KMS-11 (cell line): ENCODE data around the gene CTU2.
A peak's percentile ranks its signal among the peaks of the same experiment; 100 is the strongest.

Experiments
- H2AFZ ChIP-seq: fragments of 200-600 bp; sonication (generic); 2 replicates; pipeline ENCODE4 v1.6.1; 2016; ENCODE audit warnings: antibody characterized with exemption, mixed run types, low read depth
- H3K27ac ChIP-seq: fragments of 200-600 bp; sonication (generic); 2 replicates; pipeline ENCODE4 v1.6.1; 2016; ENCODE audit warnings: mild to moderate bottlenecking, mixed run types
- H3K27me3 ChIP-seq: fragments of 200-600 bp; sonication (generic); 2 replicates; pipeline ENCODE4 v1.6.1; 2017; ENCODE audit warnings: mild to moderate bottlenecking, low read depth, mixed run types, moderate library complexity; ENCODE audit not compliant: insufficient read depth
- H3K36me3 ChIP-seq: fragments of 200-600 bp; sonication (generic); 2 replicates; pipeline ENCODE4 v1.6.1; 2017; ENCODE audit warnings: mild to moderate bottlenecking, mixed run types; ENCODE audit not compliant: insufficient read depth
- H3K4me1 ChIP-seq: fragments of 200-600 bp; sonication (generic); 2 replicates; pipeline ENCODE4 v1.6.1; 2016; ENCODE audit warnings: mild to moderate bottlenecking, low read depth, mixed run types; ENCODE audit not compliant: poor library complexity, severe bottlenecking
- H3K4me2 ChIP-seq: fragments of 200-600 bp; sonication (generic); 2 replicates; pipeline ENCODE4 v1.7.0; 2016; ENCODE audit warnings: mild to moderate bottlenecking, mixed run types
- H3K4me3 ChIP-seq: fragments of 200-600 bp; sonication (generic); IDR thresholded peaks from 2 replicates; pipeline ENCODE4 v1.6.1; 2017; ENCODE audit warnings: low read depth, low read length, mixed read lengths; ENCODE audit not compliant: insufficient read depth
- H3K79me2 ChIP-seq: fragments of 200-600 bp; sonication (generic); 2 replicates; pipeline ENCODE4 v1.6.1; 2016; ENCODE audit warnings: low read depth, mixed run types; ENCODE audit not compliant: insufficient read depth
- H3K9ac ChIP-seq: fragments of 200-600 bp; sonication (generic); 2 replicates; pipeline ENCODE4 v1.6.1; 2016; ENCODE audit warnings: mild to moderate bottlenecking, mixed run types
- H4K20me1 ChIP-seq: fragments of 200-600 bp; sonication (generic); 2 replicates; pipeline ENCODE4 v1.6.1; 2016; ENCODE audit warnings: mild to moderate bottlenecking, mixed run types; ENCODE audit not compliant: insufficient read depth
- TF ChIP-seq, protein P1 (sequence below): fragments of 200-600 bp; sonication (generic); conservative IDR thresholded peaks from 2 replicates; pipeline ENCODE4 v1.6.1; 2017; ENCODE audit warnings: low read depth, mild to moderate bottlenecking, antibody characterized with exemption, low read length, moderate library complexity, mixed read lengths

The CTU2 gene

DNA sequence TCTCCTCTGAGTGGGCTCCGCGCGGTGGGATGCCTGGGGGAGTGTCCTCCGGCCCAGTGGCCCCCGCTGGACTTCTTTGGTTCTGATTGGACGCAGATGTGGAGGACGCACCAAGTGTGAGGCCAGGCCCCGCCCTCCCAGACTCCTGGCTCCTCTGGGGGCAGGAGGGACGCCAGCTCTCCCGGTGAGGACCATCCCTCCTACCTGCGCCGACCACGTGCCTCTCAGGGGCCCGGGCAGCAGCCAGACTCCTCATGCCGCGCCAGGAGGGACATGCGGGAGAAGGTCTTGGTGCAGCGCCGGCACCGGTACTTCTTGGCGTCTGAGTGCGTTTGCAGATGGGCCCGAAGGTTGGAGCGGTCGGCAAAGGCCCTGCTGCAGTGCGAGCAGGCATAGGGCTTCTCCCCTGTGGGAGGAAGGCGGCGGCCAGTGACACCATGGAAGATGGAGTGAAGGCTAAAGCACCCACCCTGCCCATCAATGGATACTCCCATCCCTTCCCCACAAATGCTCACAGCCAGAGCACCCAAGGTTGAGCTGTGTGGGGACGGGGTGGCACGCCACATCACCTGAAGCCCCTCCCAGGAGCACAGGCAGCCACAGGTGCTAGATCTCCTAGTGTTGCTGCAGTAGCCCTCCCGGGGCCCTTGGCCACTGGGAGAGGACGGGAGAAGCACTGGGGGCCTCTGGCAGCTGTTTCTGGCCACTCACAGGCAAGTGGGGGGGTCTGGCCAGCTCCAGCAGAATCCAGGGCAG is 27.9 kb upstream of the CTU2 start:
- Histone ChIP-seq H3K36me3 (no peaks in the 10 kb centered on the region), H3K9ac (no peak overlapping the region), H3K27me3 (no peaks in the 10 kb centered on the region), H4K20me1 (no peaks in the 10 kb centered on the region), H2AFZ (no peak overlapping the region), H3K4me3 (no peak overlapping the region), H3K27ac (no peak overlapping the region), H3K4me1 (peaks cover 30% of the 10 kb centered on the region), H3K4me2 (no peak overlapping the region), H3K79me2 (no peaks in the 10 kb centered on the region)
- TF ChIP-seq, protein P1, sequence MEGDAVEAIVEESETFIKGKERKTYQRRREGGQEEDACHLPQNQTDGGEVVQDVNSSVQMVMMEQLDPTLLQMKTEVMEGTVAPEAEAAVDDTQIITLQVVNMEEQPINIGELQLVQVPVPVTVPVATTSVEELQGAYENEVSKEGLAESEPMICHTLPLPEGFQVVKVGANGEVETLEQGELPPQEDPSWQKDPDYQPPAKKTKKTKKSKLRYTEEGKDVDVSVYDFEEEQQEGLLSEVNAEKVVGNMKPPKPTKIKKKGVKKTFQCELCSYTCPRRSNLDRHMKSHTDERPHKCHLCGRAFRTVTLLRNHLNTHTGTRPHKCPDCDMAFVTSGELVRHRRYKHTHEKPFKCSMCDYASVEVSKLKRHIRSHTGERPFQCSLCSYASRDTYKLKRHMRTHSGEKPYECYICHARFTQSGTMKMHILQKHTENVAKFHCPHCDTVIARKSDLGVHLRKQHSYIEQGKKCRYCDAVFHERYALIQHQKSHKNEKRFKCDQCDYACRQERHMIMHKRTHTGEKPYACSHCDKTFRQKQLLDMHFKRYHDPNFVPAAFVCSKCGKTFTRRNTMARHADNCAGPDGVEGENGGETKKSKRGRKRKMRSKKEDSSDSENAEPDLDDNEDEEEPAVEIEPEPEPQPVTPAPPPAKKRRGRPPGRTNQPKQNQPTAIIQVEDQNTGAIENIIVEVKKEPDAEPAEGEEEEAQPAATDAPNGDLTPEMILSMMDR: no peak

DNA sequence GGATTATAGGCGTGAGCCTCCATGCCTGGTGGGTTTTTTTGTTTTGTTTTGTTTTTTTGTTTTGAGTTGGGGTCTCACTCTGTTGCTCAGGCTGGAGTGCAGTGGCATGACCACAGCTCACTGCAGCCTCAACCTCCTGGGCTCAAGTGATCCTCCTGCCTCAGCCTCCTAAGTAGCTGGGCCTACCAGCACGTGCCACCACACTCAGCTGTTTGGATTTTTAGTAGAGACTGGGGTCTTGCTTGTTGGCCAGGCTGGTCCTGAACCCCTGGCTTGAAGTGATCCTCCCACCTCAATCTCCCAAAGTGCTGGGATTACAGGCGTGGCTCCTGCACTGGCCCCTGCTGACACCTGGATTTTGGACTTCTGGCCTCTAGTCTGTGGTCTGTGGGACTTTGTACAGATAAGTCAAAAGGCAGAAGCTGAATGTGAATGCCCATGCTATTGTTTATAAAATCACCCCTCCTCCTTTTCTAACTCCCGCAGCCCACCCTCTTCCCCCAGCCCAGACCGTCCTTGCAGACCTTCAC is 25.7 kb upstream of the CTU2 start:
- peaks cover 52% of the 10 kb centered on the region for H3K4me1 ChIP-seq
- no peak overlapping the region for H3K4me3 ChIP-seq
- no peak overlapping the region for H3K27ac ChIP-seq
- H3K4me2 ChIP-seq: peak overlapping the region; percentile 73; the same call in 1 of the 2 replicates
- H2AFZ ChIP-seq: peak overlapping the region; percentile 42
- no peaks in the 10 kb centered on the region for H3K79me2 ChIP-seq
- H4K20me1 ChIP-seq: no peaks in the 10 kb centered on the region
- H3K36me3 ChIP-seq: no peaks in the 10 kb centered on the region
- H3K27me3 ChIP-seq: no peaks in the 10 kb centered on the region; the same call in 1 of the 2 replicates
- TF ChIP-seq, protein P1: no peak
- no peak overlapping the region for H3K9ac ChIP-seq

DNA sequence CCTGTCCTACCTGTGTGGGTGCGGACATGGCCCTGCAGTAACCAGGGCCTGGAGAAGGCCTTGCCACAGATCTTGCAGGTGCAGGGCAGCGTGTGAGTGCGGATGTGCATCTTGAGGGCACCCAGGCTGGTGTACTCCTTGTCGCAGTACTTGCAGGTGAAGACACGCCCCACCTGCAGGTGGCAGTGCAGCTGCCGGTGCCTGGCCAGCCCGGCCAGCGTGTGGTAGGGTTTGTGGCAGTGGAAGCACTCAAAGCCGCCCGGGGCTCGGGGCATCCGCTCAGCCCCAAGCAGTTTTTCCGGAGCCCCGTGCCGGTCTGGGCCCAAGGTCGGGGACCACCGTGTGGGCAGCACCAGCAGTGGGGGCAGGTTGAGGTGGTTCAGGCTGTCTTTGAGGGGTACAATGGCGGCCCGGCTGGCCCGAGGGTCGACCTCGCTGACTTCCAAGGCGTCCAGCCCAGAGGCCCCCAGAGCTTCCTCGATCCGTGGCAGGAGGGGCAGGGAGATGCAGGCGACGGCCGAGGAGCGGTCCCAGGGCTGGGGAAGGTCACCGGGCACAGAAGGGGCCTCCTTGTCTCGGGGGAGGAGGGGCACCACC is 25.1 kb upstream of the CTU2 start:
- Histone ChIP-seq H2AFZ (peak overlapping the region; percentile 42), H3K36me3 (no peaks in the 10 kb centered on the region), H3K4me2 (peak overlapping the region; percentile 73), H3K79me2 (no peaks in the 10 kb centered on the region), H3K4me1 (peaks cover 56% of the 10 kb centered on the region), H3K27ac (peak overlapping the region; percentile 17; the same call in 1 of the 2 replicates), H4K20me1 (no peaks in the 10 kb centered on the region), H3K4me3 (no peak overlapping the region), H3K27me3 (no peaks in the 10 kb centered on the region; the same call in 1 of the 2 replicates), H3K9ac (peak overlapping the region; percentile 3; the same call in 1 of the 2 replicates)
- TF ChIP-seq, protein P1: peak; percentile 66; the same call in 1 of the 2 replicates

DNA sequence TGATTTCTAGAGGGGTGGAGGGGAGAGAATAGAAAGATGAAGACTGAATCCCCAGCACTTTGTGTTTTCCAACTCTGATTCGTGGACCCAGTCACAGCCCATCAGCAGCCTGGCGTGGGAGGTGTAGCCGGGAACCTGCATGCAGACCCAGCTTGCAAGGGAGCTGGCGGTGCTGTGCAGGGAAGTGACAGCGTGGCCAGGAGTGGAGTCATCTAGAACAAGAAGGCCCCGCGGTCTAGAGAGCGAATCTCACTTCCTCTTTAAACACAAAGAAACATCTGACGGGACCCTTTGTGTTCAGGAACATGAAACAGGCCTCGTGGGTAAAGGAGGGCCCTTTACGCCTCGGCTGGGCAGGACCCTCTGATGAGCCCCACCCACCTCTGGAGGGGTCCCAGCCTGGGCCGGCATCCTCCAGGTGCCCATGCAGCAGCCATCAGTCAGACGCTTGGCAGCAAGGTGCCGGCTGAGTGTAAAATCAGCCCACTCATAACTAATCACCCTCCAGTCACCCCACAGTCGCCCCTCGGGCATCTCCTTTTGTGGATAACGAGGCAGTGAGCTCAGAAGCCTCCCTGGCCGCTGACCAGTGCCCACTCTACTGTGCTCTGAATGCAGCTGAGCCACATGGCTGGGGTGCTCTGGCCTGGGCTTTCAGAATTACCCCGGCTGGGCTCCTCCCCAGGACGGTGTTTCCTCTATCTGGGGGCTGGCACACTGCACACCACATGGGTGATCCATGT is 24.4 kb upstream of the CTU2 start:
- H3K36me3 ChIP-seq: no peaks in the 10 kb centered on the region
- H3K9ac ChIP-seq: peak overlapping the region; percentile 3; the same call in 1 of the 2 replicates
- no peaks in the 10 kb centered on the region for H4K20me1 ChIP-seq
- H2AFZ ChIP-seq: peak overlapping the region; percentile 42
- no peak overlapping the region for H3K4me3 ChIP-seq
- peaks cover 60% of the 10 kb centered on the region for H3K4me1 ChIP-seq
- TF ChIP-seq, protein P1: no peak
- no peaks in the 10 kb centered on the region for H3K79me2 ChIP-seq
- H3K27ac ChIP-seq: peak overlapping the region; percentile 17; the same call in 1 of the 2 replicates
- H3K27me3 ChIP-seq: peaks cover 2% of the 10 kb centered on the region; the same call in 1 of the 2 replicates
- H3K4me2 ChIP-seq: peak overlapping the region; percentile 73
